Colonic mucosa (tissue), 4 donors: ENCODE measurements around the gene ERVFRD-1. TPM values are rescaled to one million over a fixed set of nuclear protein-coding genes. Genes with fewer than 3 reads are reported as not detected.

Experiments used
- DNase-seq: peaks from one replicate; pipeline ENCODE4 v3.0.0-alpha.2; 2020
- H3K27ac ChIP-seq: fragments of 200-600 bp; one replicate; pipeline ENCODE4 v1.8.0; 2021
- H3K27me3 ChIP-seq: fragments of 200-600 bp; one replicate; pipeline ENCODE4 v1.8.0; 2021
- H3K36me3 ChIP-seq: fragments of 200-600 bp; one replicate; pipeline ENCODE4 v1.8.0; 2021
- H3K4me1 ChIP-seq: fragments of 200-600 bp; one replicate; pipeline ENCODE4 v1.8.0; 2021; ENCODE audit warnings: mild to moderate bottlenecking
- H3K4me3 ChIP-seq: fragments of 200-600 bp; one replicate; pipeline ENCODE4 v1.8.0; 2021
- H3K9ac ChIP-seq, 2 donors: one replicate each; pipeline ENCODE4 v1.7.0; 2013; ENCODE audit warnings: control low read depth in 2 of 2, low read depth in 2 of 2, low read length in 2 of 2
- H3K9me3 ChIP-seq: fragments of 200-600 bp; one replicate; pipeline ENCODE4 v1.8.0; 2021
- CTCF ChIP-seq: fragments of 200-600 bp; IDR thresholded peaks from one replicate; pipeline ENCODE4 v1.8.0; 2022; ENCODE audit warnings: antibody characterized with exemption, mild to moderate bottlenecking
- intact Hi-C: fragments of 100-400 bp; cut with DNase I; formaldehyde crosslinking; loops from one replicate; pipeline ENCODE4 v1.14.1; 2022
- total RNA-seq, 2 donors: library from RNA; stranded (reverse); fragmentation: NEBNext Ultra II Directional in 1 of 2; extraction: Animal tissue kit (Norgen Biotek cat#: 25700) in 1 of 2; gene quantifications; one replicate each; pipeline ENCODE4 v1.2.1, GENCODE V29; 2021
- donor health status: healthy.
- donor health status: DM: no; HTN: no; CAD: no.
- donor health status: DM: no; HTN: no; CAD: no.

Gene ERVFRD-1
- total RNA-seq, 2 donors from 2014 or later: 0.10 TPM; not detected in 1

GRCh38 chr6:11085758-11086435 lies 25.6 kb downstream of the ERVFRD-1 start:
- Histone ChIP-seq H3K4me1 (no peaks in the 10 kb centered on the region), H3K27ac (no peak overlapping the region), H3K36me3 (no peaks in the 10 kb centered on the region), H3K9ac (no peak overlapping the region), H3K27me3 (no peaks in the 10 kb centered on the region), H3K9me3 (no peaks in the 10 kb centered on the region), H3K4me3 (no peak overlapping the region)
- no peak for DNase-seq
- intact Hi-C loops: no loop called here
- no peak for TF ChIP-seq CTCF

GRCh38 chr6:11083956-11084355 lies 27.6 kb downstream of the ERVFRD-1 start:
- TF ChIP-seq CTCF: no peak
- Histone ChIP-seq H3K27me3 (no peaks in the 10 kb centered on the region), H3K4me1 (no peaks in the 10 kb centered on the region), H3K27ac (no peak overlapping the region), H3K9me3 (no peaks in the 10 kb centered on the region), H3K36me3 (no peaks in the 10 kb centered on the region), H3K4me3 (no peak overlapping the region), H3K9ac (no peak overlapping the region)
- intact Hi-C loops: no loop called here
- DNase-seq: no peak

- intact Hi-C loops: no loop called here
- H3K4me1 ChIP-seq: no peaks in the 10 kb centered on the region
- H3K27me3 ChIP-seq: no peaks in the 10 kb centered on the region
- H3K4me3 ChIP-seq: no peak overlapping the region
- H3K36me3 ChIP-seq: no peaks in the 10 kb centered on the region
- no peak for DNase-seq
- H3K9ac ChIP-seq: no peak overlapping the region
- TF ChIP-seq CTCF: no peak
- H3K9me3 ChIP-seq: no peaks in the 10 kb centered on the region
- no peak overlapping the region for H3K27ac ChIP-seq
Observed at GRCh38 chr6:11083491-11083890, 28.0 kb downstream of the ERVFRD-1 start.

GRCh38 chr6:11080296-11080695 lies 31.2 kb downstream of the ERVFRD-1 start:
- intact Hi-C loops: no loop called here

GRCh38 chr6:11078266-11078665 lies 33.3 kb downstream of the ERVFRD-1 start:
- intact Hi-C loops: loop anchor here (10.0 kb wide), 1 partner anchor 603 kb away; no protein-coding TSS in a partner anchor
- no peak overlapping the region for H3K27ac ChIP-seq
- no peak overlapping the region for H3K4me3 ChIP-seq
- no peak overlapping the region for H3K9ac ChIP-seq
- TF ChIP-seq CTCF: no peak
- no peak for DNase-seq
- no peaks in the 10 kb centered on the region for H3K9me3 ChIP-seq
- H3K27me3 ChIP-seq: no peaks in the 10 kb centered on the region
- no peaks in the 10 kb centered on the region for H3K4me1 ChIP-seq
- H3K36me3 ChIP-seq: no peaks in the 10 kb centered on the region

More at GRCh38 chr6:11080296-11080695, 31.2 kb downstream of the ERVFRD-1 start:
- no peak for DNase-seq
- no peaks in the 10 kb centered on the region for H3K36me3 ChIP-seq
- H3K4me1 ChIP-seq: no peaks in the 10 kb centered on the region
- no peaks in the 10 kb centered on the region for H3K9me3 ChIP-seq
- no peak for TF ChIP-seq CTCF
- no peak overlapping the region for H3K27ac ChIP-seq
- H3K9ac ChIP-seq: no peak overlapping the region
- no peak overlapping the region for H3K4me3 ChIP-seq
- H3K27me3 ChIP-seq: no peaks in the 10 kb centered on the region
